SJCRH30 (cell line): ENCODE data around the gene TTC3. TPM values are rescaled to one million over a fixed set of nuclear protein-coding genes. Genes with fewer than 3 reads are reported as not detected.
"Not testable (repeated sequence)": the region's sequence is repeated elsewhere in the genome, so short reads cannot be mapped to it uniquely, and the experiment has no call there.

Experiments
- DNase-seq, 2 experiments: peaks; one replicate each; pipeline ENCODE4 v3.0.0-alpha.2; 2015 to 2020
- H3K27ac ChIP-seq: fragments of 250-450 bp; sonication (Bioruptor Pico); 2 replicates; pipeline ENCODE4 v1.5.1; 2020; ENCODE audit warnings: mild to moderate bottlenecking, moderate library complexity
- H3K27me3 ChIP-seq: fragments of 250-450 bp; sonication (Bioruptor Pico); 2 replicates; pipeline ENCODE4 v1.5.1; 2020; ENCODE audit warnings: mild to moderate bottlenecking, moderate library complexity
- H3K36me3 ChIP-seq: fragments of 250-450 bp; sonication (Bioruptor Pico); 2 replicates; pipeline ENCODE4 v1.5.1; 2020; ENCODE audit warnings: mild to moderate bottlenecking, moderate library complexity
- H3K4me1 ChIP-seq: fragments of 250-450 bp; sonication (Bioruptor Pico); 2 replicates; pipeline ENCODE4 v1.5.1; 2020; ENCODE audit warnings: mild to moderate bottlenecking, moderate library complexity
- H3K4me3 ChIP-seq: fragments of 250-450 bp; sonication (Bioruptor Pico); 2 replicates; pipeline ENCODE4 v1.5.1; 2020; ENCODE audit warnings: mild to moderate bottlenecking, moderate library complexity
- H3K9me3 ChIP-seq: fragments of 250-450 bp; sonication (Bioruptor Pico); replicated peaks from 2 replicates; pipeline ENCODE4 v1.5.1; 2020; ENCODE audit warnings: mild to moderate bottlenecking, moderate library complexity
- total RNA-seq: library from RNA; depleted of rRNA; stranded (reverse); fragments of >200 nt; shearing (Covaris generic); gene quantifications from 2 replicates; pipeline ENCODE4 v1.2.3, GENCODE V29; 2014

TTC3 gene
- total RNA-seq, 1 experiment from 2014 or later: 144 TPM

GRCh38 chr21:37047079-37047478 is 26.0 kb upstream of the TTC3 start:
- no peak overlapping the region for H3K4me3 ChIP-seq
- H3K4me1 ChIP-seq: peaks cover 4% of the 10 kb centered on the region; the same call in 1 of the 2 replicates
- no peaks in the 10 kb centered on the region for H3K36me3 ChIP-seq
- H3K9me3 ChIP-seq: no peaks in the 10 kb centered on the region
- no peak for DNase-seq
- no peaks in the 10 kb centered on the region for H3K27me3 ChIP-seq
- H3K27ac ChIP-seq: no peak overlapping the region

DNA sequence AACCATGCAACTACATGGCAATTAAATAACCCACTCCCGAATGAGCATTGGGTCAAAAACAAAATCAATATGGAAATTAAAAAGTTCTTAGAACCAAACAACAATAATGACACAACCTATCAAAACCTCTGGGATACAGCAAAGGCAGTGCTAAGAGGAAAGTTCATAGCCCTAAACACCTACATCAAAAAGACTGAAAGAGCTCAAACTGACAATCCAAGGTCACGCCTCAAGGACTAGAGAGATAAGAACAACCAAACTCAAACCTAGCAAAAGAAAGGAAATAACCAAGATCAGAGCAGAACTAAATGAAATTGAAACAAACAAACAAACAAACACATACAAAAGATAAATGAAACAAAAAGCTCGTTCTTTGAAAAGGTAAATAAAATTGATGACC is 23.3 kb upstream of the TTC3 start:
- H3K4me3 ChIP-seq, H3K27me3 ChIP-seq, H3K36me3 ChIP-seq, H3K9me3 ChIP-seq, H3K27ac ChIP-seq, H3K4me1 ChIP-seq, DNase-seq: not testable (repeated sequence)

- DNase-seq: peak in 1 of 2 experiments; percentile 15
- Histone ChIP-seq H3K36me3 (no peaks in the 10 kb centered on the region), H3K27ac (peak overlapping the region; percentile 23; the same call in 1 of the 2 replicates)
Observed at GRCh38 chr21:37055271-37055855, 17.7 kb upstream of the TTC3 start.

DNA sequence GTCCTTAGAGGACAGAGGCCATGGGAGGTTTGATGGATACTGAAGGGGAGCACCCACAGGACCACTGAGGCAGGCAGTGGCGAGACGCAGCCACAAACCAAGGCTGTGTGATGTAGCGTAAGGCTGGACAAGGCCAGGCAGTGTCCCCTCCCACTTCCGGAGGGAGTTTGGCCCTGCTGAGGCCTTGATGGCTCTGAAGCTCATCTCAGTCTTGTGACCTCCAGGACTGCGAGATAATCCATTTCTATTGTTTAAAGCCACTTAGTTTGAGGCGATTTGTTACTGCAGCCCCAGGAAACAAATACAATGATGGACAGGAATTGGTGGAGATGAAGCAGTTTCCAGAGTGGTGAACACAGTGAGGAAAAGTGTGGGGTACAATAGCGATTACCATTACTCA is 15.4 kb upstream of the TTC3 start:
- no peak for DNase-seq
- H3K4me1 ChIP-seq: peaks cover 51% of the 10 kb centered on the region
- no peaks in the 10 kb centered on the region for H3K36me3 ChIP-seq
- H3K27ac ChIP-seq: no peak overlapping the region
- no peaks in the 10 kb centered on the region for H3K27me3 ChIP-seq
- no peak overlapping the region for H3K4me3 ChIP-seq
- no peaks in the 10 kb centered on the region; the same call in 1 of the 2 replicates for H3K9me3 ChIP-seq

More at GRCh38 chr21:37055271-37055855, 17.7 kb upstream of the TTC3 start:
- Histone ChIP-seq H3K9me3 (no peaks in the 10 kb centered on the region; the same call in 1 of the 2 replicates), H3K4me1 (peaks cover 29% of the 10 kb centered on the region), H3K27me3 (no peaks in the 10 kb centered on the region), H3K4me3 (no peak overlapping the region)

DNA sequence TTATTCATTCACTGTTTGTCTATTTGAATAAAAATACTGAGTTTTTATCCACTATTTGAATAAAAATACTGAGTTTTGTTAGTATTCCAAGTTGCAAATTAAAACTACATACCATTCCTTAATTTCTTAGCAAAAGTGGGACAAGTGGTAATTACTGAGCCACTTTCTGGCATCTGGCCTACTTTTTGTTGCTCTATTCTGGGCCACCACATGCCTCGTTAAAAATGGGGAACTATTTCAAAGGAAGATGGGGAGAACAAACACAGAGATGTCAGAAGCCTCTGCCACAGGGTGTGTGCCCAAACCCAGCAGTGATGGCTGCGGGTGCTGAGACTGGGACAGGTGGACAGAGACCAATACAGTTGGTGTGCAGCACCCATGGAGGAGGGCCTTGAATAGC is 14.8 kb upstream of the TTC3 start:
- H3K27ac ChIP-seq: no peak overlapping the region
- H3K36me3 ChIP-seq: no peaks in the 10 kb centered on the region
- DNase-seq: no peak
- peaks cover 52% of the 10 kb centered on the region for H3K4me1 ChIP-seq
- H3K9me3 ChIP-seq: no peaks in the 10 kb centered on the region
- no peaks in the 10 kb centered on the region for H3K27me3 ChIP-seq
- no peak overlapping the region for H3K4me3 ChIP-seq

DNA sequence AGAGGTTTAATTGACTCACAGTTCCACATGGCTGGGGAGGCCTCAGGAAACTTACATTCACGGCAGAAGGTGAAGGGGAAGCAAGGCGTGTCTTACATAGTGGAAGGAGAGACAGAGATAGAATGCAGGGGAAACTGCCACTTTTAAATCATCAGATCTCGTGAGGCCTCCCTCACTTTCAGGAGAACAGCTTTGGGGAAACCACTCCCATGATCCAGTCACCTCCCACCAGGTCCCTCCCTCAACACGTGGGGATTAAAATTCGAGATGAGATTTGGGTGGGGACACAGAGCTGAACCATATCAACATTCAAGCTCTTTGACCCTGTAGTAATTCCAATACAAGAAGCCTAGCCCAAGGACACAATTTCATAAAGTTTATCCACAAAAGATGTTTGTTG is 13.9 kb upstream of the TTC3 start:
- Histone ChIP-seq H3K36me3 (no peaks in the 10 kb centered on the region), H3K4me1 (peaks cover 52% of the 10 kb centered on the region), H3K9me3 (no peaks in the 10 kb centered on the region), H3K27me3 (no peaks in the 10 kb centered on the region), H3K27ac (no peak overlapping the region), H3K4me3 (no peak overlapping the region)
- no peak for DNase-seq

DNA sequence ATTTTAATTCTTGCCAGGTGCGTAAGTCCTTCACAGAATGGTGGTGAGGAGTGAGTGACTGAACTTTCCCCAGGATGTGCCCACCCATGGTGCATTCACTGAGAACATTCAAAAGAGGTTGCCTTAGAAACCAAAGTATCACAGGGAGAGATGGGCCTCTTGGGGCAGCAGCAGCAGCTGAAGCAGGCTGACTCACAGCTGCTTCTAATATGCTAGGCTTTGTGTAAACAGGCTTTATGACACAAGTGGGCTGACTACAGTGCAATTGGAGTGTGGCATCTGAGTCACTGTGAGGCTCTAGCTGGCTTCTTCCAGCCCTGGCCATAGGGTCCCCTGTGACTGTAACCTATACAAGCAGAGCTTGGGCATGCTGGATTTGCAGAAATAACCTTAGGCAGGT is 12.8 kb upstream of the TTC3 start:
- peak overlapping the region; percentile 62 for H3K27ac ChIP-seq
- H3K27me3 ChIP-seq: no peaks in the 10 kb centered on the region
- no peaks in the 10 kb centered on the region for H3K9me3 ChIP-seq
- no peaks in the 10 kb centered on the region for H3K36me3 ChIP-seq
- peak; percentile 92 to 97 for DNase-seq
- no peak overlapping the region for H3K4me3 ChIP-seq
- H3K4me1 ChIP-seq: peaks cover 45% of the 10 kb centered on the region

- no peaks in the 10 kb centered on the region for H3K27me3 ChIP-seq
- no peak overlapping the region; the same call in 1 of the 2 replicates for H3K27ac ChIP-seq
- H3K36me3 ChIP-seq: no peaks in the 10 kb centered on the region
- H3K9me3 ChIP-seq: no peaks in the 10 kb centered on the region
- peaks cover 41% of the 10 kb centered on the region for H3K4me1 ChIP-seq
- DNase-seq: peak; percentile 42 to 67
- no peak overlapping the region for H3K4me3 ChIP-seq
Observed at GRCh38 chr21:37061926-37062592, 11.0 kb upstream of the TTC3 start.

GRCh38 chr21:37062593-37062935 is 10.5 kb upstream of the TTC3 start:
- Histone ChIP-seq H3K4me3 (no peak overlapping the region), H3K27ac (no peak overlapping the region), H3K27me3 (no peaks in the 10 kb centered on the region), H3K9me3 (no peaks in the 10 kb centered on the region), H3K36me3 (no peaks in the 10 kb centered on the region), H3K4me1 (peaks cover 41% of the 10 kb centered on the region)
- no peak for DNase-seq

DNA sequence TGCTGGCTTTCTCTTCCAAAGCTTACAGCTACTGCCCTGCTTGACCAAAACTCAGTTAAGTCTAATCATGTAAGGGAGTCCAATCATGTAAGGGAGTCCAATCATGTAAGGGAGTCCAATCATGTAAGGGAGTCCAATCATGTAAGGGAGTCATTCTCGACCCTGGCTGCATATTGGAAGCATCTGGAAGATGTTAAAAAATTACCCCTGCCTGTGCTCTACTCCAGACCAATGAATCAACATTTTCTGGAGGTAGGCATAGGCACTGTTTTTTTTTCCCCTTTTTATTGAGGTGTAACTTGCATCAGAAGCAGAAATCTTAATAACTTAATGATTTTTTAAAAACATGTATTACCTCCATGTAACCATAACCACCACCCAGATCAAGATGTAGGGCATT is 9.6 kb upstream of the TTC3 start:
- no peak for DNase-seq
- Histone ChIP-seq H3K27ac (no peak overlapping the region), H3K27me3 (no peaks in the 10 kb centered on the region)

DNA sequence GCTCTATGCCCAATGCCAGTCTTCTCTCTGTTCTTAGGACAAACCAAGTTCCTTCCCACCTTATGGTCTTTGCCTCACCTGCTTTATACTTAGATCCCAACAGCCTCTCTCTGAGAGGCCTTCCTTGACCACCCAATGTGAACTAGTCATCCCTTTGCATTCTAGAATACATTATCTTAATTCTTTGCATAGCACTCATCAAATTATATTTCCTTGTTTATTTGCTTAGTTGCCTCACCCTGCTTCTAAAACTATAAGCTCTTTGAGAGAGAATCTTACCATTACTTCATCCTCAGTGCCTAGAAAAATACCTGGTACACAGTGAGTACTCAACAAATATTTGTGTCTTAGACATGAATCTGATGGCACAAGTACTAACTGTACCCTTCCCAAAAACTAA is 8.2 kb upstream of the TTC3 start:
- H3K36me3 ChIP-seq: no peaks in the 10 kb centered on the region
- H3K9me3 ChIP-seq: no peaks in the 10 kb centered on the region
- H3K27me3 ChIP-seq: no peaks in the 10 kb centered on the region
- no peak overlapping the region for H3K27ac ChIP-seq
- H3K4me3 ChIP-seq: no peak overlapping the region
- H3K4me1 ChIP-seq: peaks cover 26% of the 10 kb centered on the region
- DNase-seq: no peak

More for the DNA sequence above, 9.6 kb upstream of the TTC3 start:
- Histone ChIP-seq H3K36me3 (no peaks in the 10 kb centered on the region), H3K4me3 (no peak overlapping the region), H3K4me1 (peaks cover 37% of the 10 kb centered on the region), H3K9me3 (no peaks in the 10 kb centered on the region)

DNA sequence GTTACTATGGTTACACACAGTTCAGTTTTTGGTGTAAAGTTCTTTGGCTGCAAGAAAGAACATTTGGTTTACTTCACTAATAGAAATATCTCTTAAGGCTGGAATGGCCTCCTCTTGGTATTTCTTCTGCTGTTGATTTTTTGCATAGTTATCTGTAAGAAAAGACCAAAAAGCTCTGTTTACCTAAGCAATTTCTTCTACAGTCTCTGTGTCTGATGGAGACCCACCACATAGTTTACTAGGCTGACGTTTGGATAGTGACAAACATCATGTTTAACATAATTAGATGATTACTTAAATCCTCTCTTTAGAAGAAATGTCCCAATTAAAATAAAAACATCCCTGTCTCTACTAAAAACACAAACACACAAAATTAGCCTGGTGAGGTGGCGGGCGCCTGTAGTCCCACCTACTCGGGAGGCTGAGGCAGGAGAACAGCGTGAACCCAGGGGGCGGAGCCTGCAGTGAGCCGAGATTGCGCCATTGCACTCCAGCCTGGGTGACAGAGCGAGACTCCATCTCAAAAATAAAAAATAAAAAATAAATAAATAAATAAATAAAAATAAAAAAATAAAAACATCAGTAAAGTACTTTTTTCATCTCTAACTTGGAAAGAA is 7.4 kb upstream of the TTC3 start:
- Histone ChIP-seq H3K36me3 (no peaks in the 10 kb centered on the region), H3K27ac (no peak overlapping the region), H3K4me1 (peaks cover 20% of the 10 kb centered on the region), H3K27me3 (no peaks in the 10 kb centered on the region), H3K4me3 (no peak overlapping the region), H3K9me3 (no peaks in the 10 kb centered on the region)
- DNase-seq: no peak

GRCh38 chr21:37071561-37072273 is 1.3 kb upstream of the TTC3 start:
- no peaks in the 10 kb centered on the region for H3K4me1 ChIP-seq
- no peaks in the 10 kb centered on the region for H3K36me3 ChIP-seq
- peak; percentile 63 to 71 for DNase-seq
- peak overlapping the region; percentile 88 for H3K4me3 ChIP-seq
- no peaks in the 10 kb centered on the region for H3K27me3 ChIP-seq
- H3K27ac ChIP-seq: peak overlapping the region; percentile 94
- H3K9me3 ChIP-seq: no peaks in the 10 kb centered on the region

DNA sequence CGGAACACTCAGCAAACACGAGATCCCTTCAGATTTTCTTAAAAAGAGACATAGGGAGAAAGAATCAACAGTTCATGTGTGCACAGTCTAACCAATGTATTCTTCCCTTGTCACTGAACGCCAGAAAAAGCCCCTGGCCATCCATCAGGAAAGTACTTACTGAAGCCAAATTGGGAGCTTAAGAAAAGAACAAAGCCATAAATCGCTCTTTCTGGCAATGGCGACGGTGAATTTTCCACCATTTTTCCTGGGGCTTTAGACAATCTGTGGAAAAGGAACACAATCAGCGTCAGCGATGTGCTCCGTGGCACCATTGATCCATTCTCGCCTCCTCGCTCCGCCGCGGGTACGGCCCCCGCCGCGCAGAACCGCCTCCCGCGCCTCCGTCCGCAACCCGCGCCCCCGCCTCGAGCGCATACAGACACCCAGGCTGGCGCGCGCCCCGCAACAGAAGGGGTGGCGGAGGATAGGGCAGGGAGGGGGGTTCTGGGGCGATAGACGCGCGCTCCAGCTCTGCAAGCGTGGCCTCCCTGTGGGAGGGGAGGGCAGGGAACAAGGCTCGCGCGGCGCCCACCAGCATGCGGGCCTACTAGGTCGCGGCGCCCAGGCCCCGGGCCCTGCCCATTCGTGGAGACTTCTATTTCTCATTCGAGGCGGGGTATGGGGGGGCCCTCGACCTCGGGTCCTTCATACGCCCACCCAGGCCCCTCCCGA is 623 bp upstream of the TTC3 start:
- Histone ChIP-seq H3K4me1 (no peaks in the 10 kb centered on the region), H3K9me3 (no peaks in the 10 kb centered on the region), H3K27ac (peak overlapping the region; percentile 94), H3K27me3 (no peaks in the 10 kb centered on the region), H3K4me3 (peak overlapping the region; percentile 88), H3K36me3 (no peaks in the 10 kb centered on the region)
- DNase-seq: no peak
